GM19351 (cell line): ENCODE results near the gene PAH.
A peak's percentile ranks its signal among the peaks of the same experiment; 100 is the strongest.

Experiments used
- ATAC-seq: cut with Tn5 transposase; IDR thresholded peaks from one replicate; pipeline ENCODE4 v1.9.1; 2021; ENCODE audit warnings: mild to moderate bottlenecking, moderate library complexity; ENCODE audit not compliant: unreplicated experiment

Gene PAH

GRCh38 chr12:102917026-102917787 lies at the start of gene PAH:
PAH (minus strand) TSS chr12:102917244; CDS start chr12:102917130, 114 bp downstream.
- peak; percentile 73 for ATAC-seq

- no peak for ATAC-seq
Measured at GRCh38 chr12:102966200-102966863, 49.3 kb upstream of the PAH start.

- ATAC-seq: no peak
Measured at GRCh38 chr12:102965281-102966155, 48.5 kb upstream of the PAH start.

- no peak for ATAC-seq
Measured at GRCh38 chr12:102964872-102965271, 47.8 kb upstream of the PAH start.

GRCh38 chr12:102963796-102964195 lies 46.8 kb upstream of the PAH start:
- ATAC-seq: no peak

- no peak for ATAC-seq
Measured at GRCh38 chr12:102962986-102963385, 45.9 kb upstream of the PAH start.

GRCh38 chr12:102962532-102962931 lies 45.5 kb upstream of the PAH start:
- ATAC-seq: no peak

- ATAC-seq: no peak
Measured at GRCh38 chr12:102961466-102961855, 44.4 kb upstream of the PAH start.

GRCh38 chr12:102960766-102961465 lies 43.9 kb upstream of the PAH start:
- no peak for ATAC-seq

GRCh38 chr12:102959391-102959790 lies 42.3 kb upstream of the PAH start:
- ATAC-seq: no peak

- ATAC-seq: peak; percentile 7
Measured at GRCh38 chr12:102958830-102959176, 41.8 kb upstream of the PAH start.

GRCh38 chr12:102958073-102958829 lies 41.2 kb upstream of the PAH start:
- peak; percentile 62 for ATAC-seq

GRCh38 chr12:102957339-102958050 lies 40.5 kb upstream of the PAH start, which contains the start of gene ASCL1:
ASCL1 (plus strand) TSS chr12:102957674; CDS start chr12:102958245, 571 bp downstream.
- peak; percentile 46 for ATAC-seq

GRCh38 chr12:102956738-102957327 lies 39.8 kb upstream of the PAH start:
- no peak for ATAC-seq

GRCh38 chr12:102955926-102956737 lies 39.1 kb upstream of the PAH start:
- no peak for ATAC-seq

- no peak for ATAC-seq
Measured at GRCh38 chr12:102954134-102954533, 37.1 kb upstream of the PAH start.

GRCh38 chr12:102953221-102953620 lies 36.2 kb upstream of the PAH start:
- no peak for ATAC-seq

- no peak for ATAC-seq
Measured at GRCh38 chr12:102951841-102952240, 34.8 kb upstream of the PAH start.
